ENCODE results near the gene HAS3. TPM values are rescaled to one million over a fixed set of nuclear protein-coding genes. Genes with fewer than 3 reads are reported as not detected.
"Not testable (repeated sequence)": the region's sequence is repeated elsewhere in the genome, so short reads cannot be mapped to it uniquely, and the experiment has no call there.

Gene HAS3
- total RNA-seq, 2 donors from 2014 or later, result 0.26 to 0.99 TPM

GRCh38 chr16:69141014-69141413, 35.6 kb downstream of the HAS3 start:
- 64 to 67% methylated on average over 5 of the region's 5 CpGs for WGBS, 2 donors
- TF ChIP-seq CTCF (IDR thresholded peaks at IDR 0.05), result no peak
- TF ChIP-seq POLR2A (IDR thresholded peaks at IDR 0.05), result no peak
- H3K9me3 ChIP-seq, result no peaks in the 10 kb centered on the region
- no peak overlapping the region for H3K27ac ChIP-seq
- intact Hi-C loops (cut with DNase I), result no loop called here
- no peak for ATAC-seq
- H3K27me3 ChIP-seq, result no peaks in the 10 kb centered on the region
- H3K4me1 ChIP-seq, result peaks cover 7% of the 10 kb centered on the region
- no peak for DNase-seq
- peaks cover 0 to 17% of the 10 kb centered on the region in 2 donors for H3K36me3 ChIP-seq (replicated peaks in 1 of 2; ENCODE audit: insufficient read depth in 1 of 2, low read depth in 2 of 2)
- H3K4me3 ChIP-seq, result no peak overlapping the region

GRCh38 chr16:69141936-69142335, 36.5 kb downstream of the HAS3 start:
- intact Hi-C loops (cut with DNase I), result no loop called here
- H3K9me3 ChIP-seq, result no peaks in the 10 kb centered on the region
- H3K4me1 ChIP-seq, result peaks cover 13% of the 10 kb centered on the region
- peaks cover 0 to 17% of the 10 kb centered on the region in 2 donors for H3K36me3 ChIP-seq (replicated peaks in 1 of 2; ENCODE audit: insufficient read depth in 1 of 2, low read depth in 2 of 2)
- 83 to 89% methylated on average over 3 to 4 of the region's 4 CpGs for WGBS, 2 donors
- H3K4me3 ChIP-seq, result no peak overlapping the region
- ATAC-seq, result no peak
- H3K27ac ChIP-seq, result no peak overlapping the region
- TF ChIP-seq CTCF (IDR thresholded peaks at IDR 0.05) (no peak), POLR2A (IDR thresholded peaks at IDR 0.05) (no peak)
- no peak for DNase-seq
- H3K27me3 ChIP-seq, result no peaks in the 10 kb centered on the region

- no peak overlapping the region for H3K4me3 ChIP-seq
- H3K4me1 ChIP-seq, result peaks cover 13% of the 10 kb centered on the region
- H3K9me3 ChIP-seq, result no peaks in the 10 kb centered on the region
- H3K27me3 ChIP-seq, result no peaks in the 10 kb centered on the region
- intact Hi-C loops (cut with DNase I), result no loop called here
- ATAC-seq, result no peak
- 87 to 93% methylated on average over 11 of the region's 11 CpGs for WGBS, 2 donors
- H3K27ac ChIP-seq, result no peak overlapping the region
- peaks cover 0 to 17% of the 10 kb centered on the region in 2 donors for H3K36me3 ChIP-seq (replicated peaks in 1 of 2; ENCODE audit: insufficient read depth in 1 of 2, low read depth in 2 of 2)
- no peak for TF ChIP-seq CTCF (IDR thresholded peaks at IDR 0.05)
- no peak for TF ChIP-seq POLR2A (IDR thresholded peaks at IDR 0.05)
- no peak for DNase-seq
Measured at GRCh38 chr16:69143116-69143515, 37.7 kb downstream of the HAS3 start.

GRCh38 chr16:69145658-69146057, 40.2 kb downstream of the HAS3 start:
- 19 to 40% methylated on average over 4 of the region's 4 CpGs for WGBS, 2 donors
- H3K4me3 ChIP-seq, result no peak overlapping the region
- intact Hi-C loops (cut with DNase I), result no loop called here
- ATAC-seq, result peak; percentile 96
- TF ChIP-seq POLR2A (IDR thresholded peaks at IDR 0.05) (no peak), CTCF (IDR thresholded peaks at IDR 0.05) (no peak)
- H3K27me3 ChIP-seq, result no peaks in the 10 kb centered on the region
- H3K36me3 ChIP-seq (replicated peaks in 1 of 2; ENCODE audit: insufficient read depth in 1 of 2, low read depth in 2 of 2), result peaks cover 0 to 14% of the 10 kb centered on the region in 2 donors
- DNase-seq, result peak; percentile 70 to 85 (median 78)
- peaks cover 13% of the 10 kb centered on the region for H3K4me1 ChIP-seq
- no peaks in the 10 kb centered on the region for H3K9me3 ChIP-seq
- H3K27ac ChIP-seq, result peak overlapping the region in 3 of 4 donors; percentile 39 to 76 (median 51)

- H3K9me3 ChIP-seq, H3K4me3 ChIP-seq, ATAC-seq, H3K27me3 ChIP-seq, H3K27ac ChIP-seq, DNase-seq: not testable (repeated sequence)
- WGBS, 2 donors, result 79 to 85% methylated on average over 9 of the region's 9 CpGs
- peaks cover 13% of the 10 kb centered on the region for H3K4me1 ChIP-seq
- peaks cover 0 to 15% of the 10 kb centered on the region in 2 donors for H3K36me3 ChIP-seq (replicated peaks in 1 of 2; ENCODE audit: insufficient read depth in 1 of 2, low read depth in 2 of 2)
- intact Hi-C loops (cut with DNase I), result loop anchor here (2.0 kb wide), 1 partner anchor 137 kb away; no protein-coding TSS in a partner anchor
Measured at GRCh38 chr16:69149621-69150020, 44.2 kb downstream of the HAS3 start.

All from body of pancreas (tissue), 4 donors.